GM03348 (cell line): ENCODE measurements around the gene CPEB4.

Experiments
- DNase-seq: peaks from one replicate; pipeline ENCODE4 v3.0.0; 2012; ENCODE audit warnings: low spot score

Gene CPEB4

GRCh38 chr5:173913686-173914321 is 25.7 kb downstream of the CPEB4 start:
- DNase-seq: no peak

- DNase-seq: peak; percentile 11
These were observed 27.3 kb downstream of the CPEB4 start for GRCh38 chr5:173915310-173916014.

- no peak for DNase-seq
These were observed 28.1 kb downstream of the CPEB4 start for GRCh38 chr5:173916233-173916632.

GRCh38 chr5:173917788-173918786 is 29.9 kb downstream of the CPEB4 start:
- DNase-seq: peak; percentile 82

GRCh38 chr5:173919443-173919842 is 31.3 kb downstream of the CPEB4 start:
- DNase-seq: no peak

GRCh38 chr5:173920024-173920753 is 32.0 kb downstream of the CPEB4 start:
- no peak for DNase-seq

- no peak for DNase-seq
These were observed 32.9 kb downstream of the CPEB4 start for GRCh38 chr5:173920866-173921555.

GRCh38 chr5:173922527-173922926 is 34.4 kb downstream of the CPEB4 start:
- no peak for DNase-seq

- no peak for DNase-seq
These were observed 35.3 kb downstream of the CPEB4 start for GRCh38 chr5:173923218-173924095.

- no peak for DNase-seq
These were observed 36.8 kb downstream of the CPEB4 start for GRCh38 chr5:173924899-173925298.

GRCh38 chr5:173925449-173926071 is 37.4 kb downstream of the CPEB4 start:
- DNase-seq: no peak

- DNase-seq: no peak
These were observed 38.2 kb downstream of the CPEB4 start for GRCh38 chr5:173926359-173926758.

- DNase-seq: no peak
These were observed 40.9 kb downstream of the CPEB4 start for GRCh38 chr5:173928871-173929574.

GRCh38 chr5:173932695-173933139 is 44.6 kb downstream of the CPEB4 start:
- DNase-seq: no peak

GRCh38 chr5:173933901-173934300 is 45.8 kb downstream of the CPEB4 start:
- no peak for DNase-seq

- DNase-seq: no peak
These were observed 47.2 kb downstream of the CPEB4 start for GRCh38 chr5:173935396-173935795.

- no peak for DNase-seq
These were observed 52.1 kb downstream of the CPEB4 start for GRCh38 chr5:173940269-173940668.

- DNase-seq: no peak
These were observed 53.0 kb downstream of the CPEB4 start for GRCh38 chr5:173941102-173941501.

GRCh38 chr5:173941758-173942401 is 53.7 kb downstream of the CPEB4 start:
- DNase-seq: no peak
